GM12872 (cell line): Measurements from ENCODE around the gene GPHN.

ENCODE experiments used
- TF ChIP-seq, protein P1 (sequence below): IDR thresholded peaks from 3 replicates; pipeline ENCODE4 v1.5.1; 2011; ENCODE audit warnings: low read depth, mild to moderate bottlenecking, low read length, moderate library complexity; ENCODE audit not compliant: insufficient read depth

GPHN gene

GRCh38 chr14:67077921-67078320 is 570.0 kb downstream of the GPHN start:
- TF ChIP-seq, protein P1, sequence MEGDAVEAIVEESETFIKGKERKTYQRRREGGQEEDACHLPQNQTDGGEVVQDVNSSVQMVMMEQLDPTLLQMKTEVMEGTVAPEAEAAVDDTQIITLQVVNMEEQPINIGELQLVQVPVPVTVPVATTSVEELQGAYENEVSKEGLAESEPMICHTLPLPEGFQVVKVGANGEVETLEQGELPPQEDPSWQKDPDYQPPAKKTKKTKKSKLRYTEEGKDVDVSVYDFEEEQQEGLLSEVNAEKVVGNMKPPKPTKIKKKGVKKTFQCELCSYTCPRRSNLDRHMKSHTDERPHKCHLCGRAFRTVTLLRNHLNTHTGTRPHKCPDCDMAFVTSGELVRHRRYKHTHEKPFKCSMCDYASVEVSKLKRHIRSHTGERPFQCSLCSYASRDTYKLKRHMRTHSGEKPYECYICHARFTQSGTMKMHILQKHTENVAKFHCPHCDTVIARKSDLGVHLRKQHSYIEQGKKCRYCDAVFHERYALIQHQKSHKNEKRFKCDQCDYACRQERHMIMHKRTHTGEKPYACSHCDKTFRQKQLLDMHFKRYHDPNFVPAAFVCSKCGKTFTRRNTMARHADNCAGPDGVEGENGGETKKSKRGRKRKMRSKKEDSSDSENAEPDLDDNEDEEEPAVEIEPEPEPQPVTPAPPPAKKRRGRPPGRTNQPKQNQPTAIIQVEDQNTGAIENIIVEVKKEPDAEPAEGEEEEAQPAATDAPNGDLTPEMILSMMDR = no peak

- TF ChIP-seq, protein P1 = no peak
Observed at GRCh38 chr14:67079846-67080245, 571.9 kb downstream of the GPHN start.

DNA sequence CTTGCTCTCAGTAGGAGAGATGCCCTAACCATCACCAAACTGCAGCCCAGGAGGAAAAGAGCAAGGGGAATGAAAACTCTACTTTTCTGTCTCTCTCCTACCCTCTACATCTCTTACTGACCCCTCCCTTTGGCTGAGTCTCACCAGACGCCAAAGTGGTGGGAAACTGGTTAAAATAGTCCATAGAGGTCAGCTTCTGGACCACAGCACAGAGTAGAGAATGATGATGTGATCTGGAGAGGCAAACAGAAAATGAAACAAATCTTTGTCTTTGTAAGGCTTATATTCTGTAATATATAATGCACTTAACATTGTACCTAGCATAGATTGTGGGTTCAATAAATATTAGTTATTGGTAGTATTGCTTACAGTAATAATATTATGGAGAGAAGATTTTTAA is 600.3 kb downstream of the GPHN start:
- TF ChIP-seq, protein P1 = no peak

DNA sequence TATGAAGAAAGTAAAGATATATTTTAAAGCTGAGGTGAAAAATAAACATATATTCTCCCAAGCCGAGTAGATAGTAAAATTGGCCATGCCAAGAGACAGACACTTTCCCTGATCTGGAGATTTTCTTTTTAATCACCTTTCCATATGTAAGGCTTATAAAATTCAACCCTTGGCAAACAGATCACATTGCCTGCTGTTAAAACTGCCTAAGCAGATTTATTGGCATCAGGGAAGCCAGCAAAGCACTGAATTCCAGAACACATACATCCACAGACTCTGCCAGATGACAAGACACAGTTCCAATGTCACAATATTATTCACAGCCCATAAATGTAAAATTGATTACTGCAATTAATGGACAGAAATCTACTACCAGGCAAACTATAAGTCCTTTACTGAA is 603.1 kb downstream of the GPHN start:
- TF ChIP-seq, protein P1 = no peak

- TF ChIP-seq, protein P1 = no peak
Observed at GRCh38 chr14:67112344-67112743, 604.4 kb downstream of the GPHN start.

DNA sequence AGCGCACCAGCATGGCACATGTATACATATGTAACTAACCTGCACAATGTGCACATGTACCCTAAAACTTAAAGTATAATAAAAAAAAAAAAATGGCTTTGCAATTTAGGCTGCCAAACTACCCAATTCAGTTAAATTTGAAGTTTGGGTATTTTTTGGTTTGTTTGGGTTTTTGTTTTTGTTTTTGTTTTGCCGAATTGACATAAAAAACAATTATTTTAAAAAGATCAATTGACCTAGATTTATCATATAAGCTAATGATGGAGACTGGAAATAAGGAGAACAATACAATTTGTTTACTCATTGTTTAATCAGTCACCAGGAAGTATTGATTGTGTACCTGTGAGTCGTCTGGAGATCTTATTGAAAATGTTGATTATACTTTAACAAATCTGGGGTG is 619.2 kb downstream of the GPHN start:
- TF ChIP-seq, protein P1 = no peak

DNA sequence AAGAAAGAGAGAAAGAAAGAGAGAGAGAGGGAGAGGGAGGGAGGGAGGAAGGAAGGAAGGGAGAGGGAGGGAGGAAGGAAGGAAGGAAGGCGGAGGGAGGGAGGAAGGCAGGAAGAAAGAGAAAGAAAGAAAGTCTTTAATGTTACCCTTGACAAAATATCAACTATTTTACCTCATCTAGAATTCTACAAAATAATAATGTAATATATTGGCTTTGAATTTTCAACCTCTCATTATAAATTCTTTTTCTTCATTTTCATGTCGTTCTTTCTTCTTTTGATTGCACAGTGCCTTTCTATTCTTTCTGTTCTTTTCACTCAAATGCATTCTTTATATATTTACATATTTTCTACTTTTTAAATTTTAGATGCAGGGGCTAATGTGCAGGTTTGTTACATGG is 621.8 kb downstream of the GPHN start:
- TF ChIP-seq, protein P1 = no peak

GRCh38 chr14:67131691-67132090 is 623.7 kb downstream of the GPHN start:
- TF ChIP-seq, protein P1 = no peak
